ENCODE measurements around the gene LSM2. TPM values are rescaled to one million over a fixed set of nuclear protein-coding genes. Genes with fewer than 3 reads are reported as not detected.

Gene LSM2
- total and polyA plus RNA-seq, 2 donors, result 71.8 to 76.8 TPM

GRCh38 chr6:31765910-31766794 is 40.6 kb downstream of the LSM2 start:
- H3K4me1 ChIP-seq (ENCODE audit: control insufficient read depth in 2 of 2, insufficient read depth in 2 of 2, low read length in 2 of 2), result peaks cover 0 to 4% of the 10 kb centered on the region in 2 donors
- no peak for DNase-seq (ENCODE audit: low read depth in 6 of 9, low spot score in 9 of 9)
- H3K27ac ChIP-seq (ENCODE audit: low read depth in 1 of 2, low read length in 1 of 2), result no peak overlapping the region
- 80% methylated on average over 42 of the region's 42 CpGs for WGBS
- peaks cover 0 to 17% of the 10 kb centered on the region in 2 donors for H3K27me3 ChIP-seq (ENCODE audit: control insufficient read depth in 2 of 2, insufficient read depth in 1 of 2, low read length in 1 of 2)
- H3K4me3 ChIP-seq (ENCODE audit: low read length in 2 of 2), result no peak overlapping the region
- H3K9me3 ChIP-seq (ENCODE audit: control insufficient read depth in 2 of 2, insufficient read depth in 1 of 2, low read length in 1 of 2), result no peaks in the 10 kb centered on the region
- H3K36me3 ChIP-seq (ENCODE audit: control insufficient read depth in 2 of 2, insufficient read depth in 2 of 2, low read length in 1 of 2), result peaks cover 9 to 23% of the 10 kb centered on the region in 2 donors

GRCh38 chr6:31765559-31765909 is 41.2 kb downstream of the LSM2 start:
- DNase-seq (ENCODE audit: low read depth in 6 of 9, low spot score in 9 of 9), result no peak
- H3K27ac ChIP-seq (ENCODE audit: low read depth in 1 of 2, low read length in 1 of 2), result no peak overlapping the region
- H3K4me3 ChIP-seq (ENCODE audit: low read length in 2 of 2), result no peak overlapping the region
- peaks cover 14 to 28% of the 10 kb centered on the region in 2 donors for H3K36me3 ChIP-seq (ENCODE audit: control insufficient read depth in 2 of 2, insufficient read depth in 2 of 2, low read length in 1 of 2)
- peaks cover 0 to 3% of the 10 kb centered on the region in 2 donors for H3K4me1 ChIP-seq (ENCODE audit: control insufficient read depth in 2 of 2, insufficient read depth in 2 of 2, low read length in 2 of 2)
- 93% methylated on average over 9 of the region's 9 CpGs for WGBS
- no peaks in the 10 kb centered on the region for H3K9me3 ChIP-seq (ENCODE audit: control insufficient read depth in 2 of 2, insufficient read depth in 1 of 2, low read length in 1 of 2)
- peaks cover 0 to 17% of the 10 kb centered on the region in 2 donors for H3K27me3 ChIP-seq (ENCODE audit: control insufficient read depth in 2 of 2, insufficient read depth in 1 of 2, low read length in 1 of 2)

- Histone ChIP-seq H3K36me3 (ENCODE audit: control insufficient read depth in 2 of 2, insufficient read depth in 2 of 2, low read length in 1 of 2) (peaks cover 20 to 42% of the 10 kb centered on the region in 2 donors), H3K4me1 (ENCODE audit: control insufficient read depth in 2 of 2, insufficient read depth in 2 of 2, low read length in 2 of 2) (peaks cover 0 to 8% of the 10 kb centered on the region in 2 donors), H3K27ac (ENCODE audit: low read depth in 1 of 2, low read length in 1 of 2) (no peak overlapping the region), H3K27me3 (ENCODE audit: control insufficient read depth in 2 of 2, insufficient read depth in 1 of 2, low read length in 1 of 2) (peaks cover 0 to 17% of the 10 kb centered on the region in 2 donors), H3K9me3 (ENCODE audit: control insufficient read depth in 2 of 2, insufficient read depth in 1 of 2, low read length in 1 of 2) (no peaks in the 10 kb centered on the region), H3K4me3 (ENCODE audit: low read length in 2 of 2) (no peak overlapping the region)
- 94% methylated on average over 4 of the region's 4 CpGs for WGBS
- DNase-seq (ENCODE audit: low read depth in 6 of 9, low spot score in 9 of 9), result no peak
Measured at GRCh38 chr6:31764198-31764597, 42.6 kb downstream of the LSM2 start.

- Histone ChIP-seq H3K36me3 (ENCODE audit: control insufficient read depth in 2 of 2, insufficient read depth in 2 of 2, low read length in 1 of 2) (peaks cover 20 to 48% of the 10 kb centered on the region in 2 donors), H3K4me3 (ENCODE audit: low read length in 2 of 2) (no peak overlapping the region), H3K9me3 (ENCODE audit: control insufficient read depth in 2 of 2, insufficient read depth in 1 of 2, low read length in 1 of 2) (no peaks in the 10 kb centered on the region), H3K27ac (ENCODE audit: low read depth in 1 of 2, low read length in 1 of 2) (no peak overlapping the region), H3K4me1 (ENCODE audit: control insufficient read depth in 2 of 2, insufficient read depth in 2 of 2, low read length in 2 of 2) (peaks cover 0 to 12% of the 10 kb centered on the region in 2 donors), H3K27me3 (ENCODE audit: control insufficient read depth in 2 of 2, insufficient read depth in 1 of 2, low read length in 1 of 2) (peaks cover 0 to 17% of the 10 kb centered on the region in 2 donors)
- 96% methylated on average over 1 of the region's 1 CpG for WGBS
- no peak for DNase-seq (ENCODE audit: low read depth in 6 of 9, low spot score in 9 of 9)
Measured at GRCh38 chr6:31763619-31763940, 43.2 kb downstream of the LSM2 start.

- no peak overlapping the region for H3K4me3 ChIP-seq (ENCODE audit: low read length in 2 of 2)
- H3K27ac ChIP-seq (ENCODE audit: low read depth in 1 of 2, low read length in 1 of 2), result no peak overlapping the region
- H3K9me3 ChIP-seq (ENCODE audit: control insufficient read depth in 2 of 2, insufficient read depth in 1 of 2, low read length in 1 of 2), result no peaks in the 10 kb centered on the region
- DNase-seq (ENCODE audit: low read depth in 6 of 9, low spot score in 9 of 9), result no peak
- peaks cover 0 to 17% of the 10 kb centered on the region in 2 donors for H3K27me3 ChIP-seq (ENCODE audit: control insufficient read depth in 2 of 2, insufficient read depth in 1 of 2, low read length in 1 of 2)
- 95% methylated on average over 8 of the region's 8 CpGs for WGBS
- peaks cover 25 to 52% of the 10 kb centered on the region in 2 donors for H3K36me3 ChIP-seq (ENCODE audit: control insufficient read depth in 2 of 2, insufficient read depth in 2 of 2, low read length in 1 of 2)
- peaks cover 0 to 12% of the 10 kb centered on the region in 2 donors for H3K4me1 ChIP-seq (ENCODE audit: control insufficient read depth in 2 of 2, insufficient read depth in 2 of 2, low read length in 2 of 2)
Measured at GRCh38 chr6:31762878-31763618, 43.7 kb downstream of the LSM2 start.

- Histone ChIP-seq H3K4me3 (ENCODE audit: low read length in 2 of 2) (no peak within 1 kb of the TSS), H3K27me3 (ENCODE audit: control insufficient read depth in 2 of 2, insufficient read depth in 1 of 2, low read length in 1 of 2) (peaks cover 0 to 15% of the 10 kb centered on the region in 2 donors), H3K9me3 (ENCODE audit: control insufficient read depth in 2 of 2, insufficient read depth in 1 of 2, low read length in 1 of 2) (no peaks in the 10 kb centered on the region), H3K36me3 (ENCODE audit: control insufficient read depth in 2 of 2, insufficient read depth in 2 of 2, low read length in 1 of 2) (peaks cover 25 to 52% of the 10 kb centered on the region in 2 donors), H3K27ac (ENCODE audit: low read depth in 1 of 2, low read length in 1 of 2) (no peak within 1 kb of the TSS), H3K4me1 (ENCODE audit: control insufficient read depth in 2 of 2, insufficient read depth in 2 of 2, low read length in 2 of 2) (peaks cover 0 to 12% of the 10 kb centered on the region in 2 donors)
- no peak for DNase-seq (ENCODE audit: low read depth in 6 of 9, low spot score in 9 of 9)
- WGBS, result 92% methylated on average over 4 of the region's 4 CpGs
Measured at GRCh38 chr6:31762356-31762755, 44.4 kb downstream of the LSM2 start, which contains the start of gene SAPCD1. TSS of gene SAPCD1 (plus strand) at chr6:31762656. CDS start at chr6:31763055, 399 bp downstream.

- Histone ChIP-seq H3K4me3 (ENCODE audit: low read length in 2 of 2) (no peak overlapping the region), H3K9me3 (ENCODE audit: control insufficient read depth in 2 of 2, insufficient read depth in 1 of 2, low read length in 1 of 2) (no peaks in the 10 kb centered on the region), H3K36me3 (ENCODE audit: control insufficient read depth in 2 of 2, insufficient read depth in 2 of 2, low read length in 1 of 2) (peaks cover 25 to 52% of the 10 kb centered on the region in 2 donors), H3K4me1 (ENCODE audit: control insufficient read depth in 2 of 2, insufficient read depth in 2 of 2, low read length in 2 of 2) (peaks cover 0 to 12% of the 10 kb centered on the region in 2 donors), H3K27ac (ENCODE audit: low read depth in 1 of 2, low read length in 1 of 2) (no peak overlapping the region), H3K27me3 (ENCODE audit: control insufficient read depth in 2 of 2, insufficient read depth in 1 of 2, low read length in 1 of 2) (peaks cover 0 to 10% of the 10 kb centered on the region in 2 donors)
- WGBS, result 99% methylated on average over 8 of the region's 8 CpGs
- DNase-seq (ENCODE audit: low read depth in 6 of 9, low spot score in 9 of 9), result no peak
Measured at GRCh38 chr6:31761343-31761742, 45.4 kb downstream of the LSM2 start.

- no peak overlapping the region for H3K27ac ChIP-seq (ENCODE audit: low read depth in 1 of 2, low read length in 1 of 2)
- 97% methylated on average over 5 of the region's 5 CpGs for WGBS
- H3K9me3 ChIP-seq (ENCODE audit: control insufficient read depth in 2 of 2, insufficient read depth in 1 of 2, low read length in 1 of 2), result no peaks in the 10 kb centered on the region
- H3K4me1 ChIP-seq (ENCODE audit: control insufficient read depth in 2 of 2, insufficient read depth in 2 of 2, low read length in 2 of 2), result peaks cover 0 to 12% of the 10 kb centered on the region in 2 donors
- no peak overlapping the region for H3K4me3 ChIP-seq (ENCODE audit: low read length in 2 of 2)
- DNase-seq (ENCODE audit: low read depth in 6 of 9, low spot score in 9 of 9), result no peak
- peaks cover 25 to 52% of the 10 kb centered on the region in 2 donors for H3K36me3 ChIP-seq (ENCODE audit: control insufficient read depth in 2 of 2, insufficient read depth in 2 of 2, low read length in 1 of 2)
- H3K27me3 ChIP-seq (ENCODE audit: control insufficient read depth in 2 of 2, insufficient read depth in 1 of 2, low read length in 1 of 2), result peaks cover 0 to 4% of the 10 kb centered on the region in 2 donors
Measured at GRCh38 chr6:31760790-31761189, 46.0 kb downstream of the LSM2 start.

- Histone ChIP-seq H3K4me3 (ENCODE audit: low read length in 2 of 2) (no peak overlapping the region), H3K9me3 (ENCODE audit: control insufficient read depth in 2 of 2, insufficient read depth in 1 of 2, low read length in 1 of 2) (no peaks in the 10 kb centered on the region), H3K27me3 (ENCODE audit: control insufficient read depth in 2 of 2, insufficient read depth in 1 of 2, low read length in 1 of 2) (no peaks in the 10 kb centered on the region), H3K36me3 (ENCODE audit: control insufficient read depth in 2 of 2, insufficient read depth in 2 of 2, low read length in 1 of 2) (peaks cover 27 to 49% of the 10 kb centered on the region in 2 donors), H3K4me1 (ENCODE audit: control insufficient read depth in 2 of 2, insufficient read depth in 2 of 2, low read length in 2 of 2) (peaks cover 0 to 12% of the 10 kb centered on the region in 2 donors), H3K27ac (ENCODE audit: low read depth in 1 of 2, low read length in 1 of 2) (no peak overlapping the region)
- no peak for DNase-seq (ENCODE audit: low read depth in 6 of 9, low spot score in 9 of 9)
- 99% methylated on average over 2 of the region's 2 CpGs for WGBS
Measured at GRCh38 chr6:31758281-31758680, 48.5 kb downstream of the LSM2 start.
